Uterus (tissue), 2 donors: Measurements from ENCODE around the gene G6PC3.

Experiments used
- CTCF ChIP-seq, 4 experiments: fragments of 200-600 bp in 2 of 4; fragments of 450-650 bp in 2 of 4; sonication (generic) in 2 of 4; IDR thresholded peaks; one replicate each; pipeline ENCODE4 v1.5.1; 2016 to 2019; ENCODE audit warnings: antibody characterized with exemption in 4 of 4, mild to moderate bottlenecking in 2 of 4, moderate library complexity in 1 of 4
- POLR2A ChIP-seq, 2 donors: fragments of 450-650 bp; IDR thresholded peaks; one replicate each; pipeline ENCODE4 v1.6.1; 2016; ENCODE audit warnings: antibody characterized with exemption in 2 of 2, mild to moderate bottlenecking in 1 of 2, moderate library complexity in 1 of 2

DNA sequence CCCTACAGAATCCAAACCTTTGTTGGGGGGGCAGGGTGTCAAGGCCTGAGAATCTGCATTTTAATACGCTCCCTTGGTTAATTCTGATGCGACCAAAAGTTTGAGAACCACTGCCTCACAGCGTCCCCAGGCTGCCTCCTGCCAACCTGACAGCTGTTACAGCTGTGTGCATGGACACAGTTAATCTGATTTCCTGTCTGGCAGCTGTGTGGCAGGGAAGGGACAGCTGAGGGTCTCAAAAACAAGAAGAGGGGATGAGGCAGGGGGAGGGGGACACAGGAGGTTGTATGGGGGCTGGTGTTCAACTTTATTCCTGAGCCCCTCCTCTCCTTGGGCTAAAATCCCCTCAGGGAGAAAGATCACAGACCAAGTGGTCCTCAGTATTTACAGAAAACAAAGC is 35.4 kb downstream of the G6PC3 start:
- no peak for TF ChIP-seq CTCF (IDR thresholded peaks at IDR 0.05)
- no peak for TF ChIP-seq POLR2A (IDR thresholded peaks at IDR 0.05)
